ENCODE results near the gene GDF2. TPM values are rescaled to one million over a fixed set of nuclear protein-coding genes. Genes with fewer than 3 reads are reported as not detected.

The GDF2 gene
- total RNA-seq, 1 experiment from 2014 or later = not detected

DNA sequence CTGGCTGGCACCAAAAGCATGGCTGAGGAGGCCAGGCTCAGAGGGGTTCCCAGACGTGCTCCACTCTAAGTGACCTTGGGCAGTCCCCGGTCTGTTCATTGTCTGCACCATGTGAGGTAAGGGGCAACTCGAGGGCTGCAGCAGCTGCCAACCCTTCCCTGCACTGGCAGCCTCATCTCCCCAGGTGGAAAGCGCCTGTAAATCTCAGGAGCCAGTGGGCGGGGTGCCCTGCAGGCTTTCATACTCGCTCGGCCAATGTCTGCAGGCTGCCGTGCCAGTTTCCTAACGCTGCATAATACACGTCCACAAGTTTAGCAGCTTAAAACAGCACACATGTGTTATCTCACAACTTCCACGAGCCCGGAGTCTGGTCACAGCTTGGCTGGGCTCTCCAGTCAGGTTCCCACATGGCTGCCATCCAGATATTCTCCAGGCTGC lies 34.9 kb upstream of the GDF2 start:
- Histone ChIP-seq H3K4ac (ENCODE audit: low read depth, low read length) (no peak overlapping the region), H4K5ac (ENCODE audit: insufficient read length, low read depth, low read length) (no peak overlapping the region), H2BK5ac (ENCODE audit: insufficient read length, low read length) (no peak overlapping the region), H2BK12ac (ENCODE audit: insufficient read length, low read depth, low read length) (no peak overlapping the region), H2BK120ac (ENCODE audit: low read depth, low read length, poor library complexity, severe bottlenecking) (no peak overlapping the region), H3K9ac (ENCODE audit: extremely low read depth, insufficient read length, low read length) (no peak overlapping the region), H3K56ac (ENCODE audit: insufficient read length, low read depth, low read length) (no peak overlapping the region), H3K18ac (ENCODE audit: insufficient read length, low read depth, low read length) (no peak overlapping the region), H4K91ac (ENCODE audit: insufficient read length, low read depth, low read length) (no peak overlapping the region), H3K79me1 (ENCODE audit: insufficient read depth, low read depth, low read length, poor library complexity, severe bottlenecking) (no peaks in the 10 kb centered on the region), H2AFZ (ENCODE audit: low read length) (no peak overlapping the region), H2BK20ac (ENCODE audit: low read depth, low read length, poor library complexity, severe bottlenecking) (no peak overlapping the region), H3K23me2 (ENCODE audit: insufficient read length, low read depth, low read length, poor library complexity, severe bottlenecking) (no peaks in the 10 kb centered on the region), H3K9me3 (ENCODE audit: control insufficient read depth, low read depth, low read length) (no peaks in the 10 kb centered on the region), H3K4me2 (ENCODE audit: insufficient read depth, insufficient read length, low read length) (no peak overlapping the region), H2AK5ac (ENCODE audit: insufficient read length, low read length) (no peak overlapping the region), H3K27me3 (ENCODE audit: insufficient read depth, low read length) (no peaks in the 10 kb centered on the region), H3T11ph (ENCODE audit: low read length) (no peak overlapping the region), H3K14ac (ENCODE audit: insufficient read depth, low read length) (no peak overlapping the region), H3K27ac (ENCODE audit: insufficient read length, low read depth, low read length) (no peak overlapping the region), H3K23ac (ENCODE audit: insufficient read length, low read depth, low read length) (no peak overlapping the region), H2BK15ac (ENCODE audit: low read depth, low read length) (no peak overlapping the region), H4K8ac (replicated peaks; ENCODE audit: insufficient read length, low read depth, low read length) (no peak overlapping the region), H3K79me2 (ENCODE audit: insufficient read depth, low read length) (no peaks in the 10 kb centered on the region), H3K4me1 (ENCODE audit: insufficient read depth, low read length) (no peaks in the 10 kb centered on the region), H4K20me1 (ENCODE audit: control insufficient read depth, insufficient read depth, insufficient read length) (no peaks in the 10 kb centered on the region)
- Mint-ChIP-seq H3K4me3 (no peak overlapping the region), H3K27me3 (ENCODE audit: low read depth) (peaks cover 13% of the 10 kb centered on the region), H3K27ac (no peak overlapping the region; a peak in 1 of 7 replicates), H3K9me3 (no peaks in the 10 kb centered on the region), H3K36me3 (ENCODE audit: insufficient read depth in 1 of 3, low read depth in 3 of 3) (no peaks in the 10 kb centered on the region), H3K4me1 (0 out of 4 replicates have a peak, but pooled peaks cover 0 to 1% of the 10 kb centered on the region in 2 experiments)
- TF ChIP-seq, protein P1, sequence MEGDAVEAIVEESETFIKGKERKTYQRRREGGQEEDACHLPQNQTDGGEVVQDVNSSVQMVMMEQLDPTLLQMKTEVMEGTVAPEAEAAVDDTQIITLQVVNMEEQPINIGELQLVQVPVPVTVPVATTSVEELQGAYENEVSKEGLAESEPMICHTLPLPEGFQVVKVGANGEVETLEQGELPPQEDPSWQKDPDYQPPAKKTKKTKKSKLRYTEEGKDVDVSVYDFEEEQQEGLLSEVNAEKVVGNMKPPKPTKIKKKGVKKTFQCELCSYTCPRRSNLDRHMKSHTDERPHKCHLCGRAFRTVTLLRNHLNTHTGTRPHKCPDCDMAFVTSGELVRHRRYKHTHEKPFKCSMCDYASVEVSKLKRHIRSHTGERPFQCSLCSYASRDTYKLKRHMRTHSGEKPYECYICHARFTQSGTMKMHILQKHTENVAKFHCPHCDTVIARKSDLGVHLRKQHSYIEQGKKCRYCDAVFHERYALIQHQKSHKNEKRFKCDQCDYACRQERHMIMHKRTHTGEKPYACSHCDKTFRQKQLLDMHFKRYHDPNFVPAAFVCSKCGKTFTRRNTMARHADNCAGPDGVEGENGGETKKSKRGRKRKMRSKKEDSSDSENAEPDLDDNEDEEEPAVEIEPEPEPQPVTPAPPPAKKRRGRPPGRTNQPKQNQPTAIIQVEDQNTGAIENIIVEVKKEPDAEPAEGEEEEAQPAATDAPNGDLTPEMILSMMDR (conservative IDR thresholded peaks at IDR 0.05) = no peak
- WGBS (ENCODE audit: extremely low coverage, insufficient read length, low lambda C conversion rate) = no CpG with 5 or more reads among the region's 12 CpGs
- DNase-seq = no peak
